Astrocyte (in vitro differentiated cells and primary cell): ENCODE results near the gene LRIG3.

Source experiments
- CTCF ChIP-seq: IDR thresholded peaks from 2 replicates; pipeline ENCODE4 v1.5.1; 2011; ENCODE audit warnings: low read depth, mild to moderate bottlenecking, inconsistent platforms, low read length, moderate library complexity; ENCODE audit not compliant: insufficient read depth
- EZH2 ChIP-seq: IDR thresholded peaks from 2 replicates; pipeline ENCODE4 v1.6.1; 2012; ENCODE audit warnings: mild to moderate bottlenecking, low read length, inconsistent platforms; ENCODE audit not compliant: insufficient read depth

GRCh38 chr12:58860056-58860787 lies 60.1 kb downstream of the LRIG3 start:
- no peak for TF ChIP-seq CTCF
- no peak for TF ChIP-seq EZH2
